ENCODE data around the gene SPPL3.

- TF ChIP-seq CTCF (IDR thresholded peaks at IDR 0.05) (no peak), EP300 (IDR thresholded peaks at IDR 0.05) (no peak), POLR2A (IDR thresholded peaks at IDR 0.05) (no peak)
These were observed 78.8 kb downstream of the SPPL3 start for GRCh38 chr12:120825337-120825736.

All from tibial nerve (tissue), 4 donors.